WTC11 (cell line): Measurements from ENCODE around the gene KRT33A.

ENCODE experiments used
- JUN ChIP-seq: sonication (generic); formaldehyde crosslinking; IDR thresholded peaks from 2 replicates; pipeline ENCODE4 v1.8.0; 2023; ENCODE audit warnings: mild to moderate bottlenecking, missing genetic modification reagents
- MXD4 ChIP-seq: fragments of 250-450 bp; sonication (Bioruptor Pico); IDR thresholded peaks from 2 replicates; pipeline ENCODE4 v1.8.0; 2021; ENCODE audit warnings: mild to moderate bottlenecking, moderate library complexity, borderline replicate concordance
- NR2C2 ChIP-seq: sonication (generic); formaldehyde crosslinking; IDR thresholded peaks from 2 replicates; pipeline ENCODE4 v1.8.0; 2022; ENCODE audit warnings: mild to moderate bottlenecking, missing genetic modification reagents
- NR3C1 ChIP-seq: sonication (generic); formaldehyde crosslinking; conservative IDR thresholded peaks from 2 replicates; pipeline ENCODE4 v1.8.1; 2023; ENCODE audit warnings: low read depth, mild to moderate bottlenecking, missing genetic modification reagents
- RELA ChIP-seq: sonication (generic); formaldehyde crosslinking; IDR thresholded peaks from 2 replicates; pipeline ENCODE4 v1.8.1; 2022; ENCODE audit warnings: missing genetic modification reagents, mild to moderate bottlenecking, borderline replicate concordance
- TF ChIP-seq, protein P1 (sequence below): sonication (generic); formaldehyde crosslinking; IDR thresholded peaks from 2 replicates; pipeline ENCODE4 v1.8.0; 2022; ENCODE audit warnings: mild to moderate bottlenecking, missing genetic modification reagents
- TF ChIP-seq, protein P2 (sequence below): fragments of 200-600 bp; IDR thresholded peaks from 2 replicates; pipeline ENCODE4 v1.8.0; 2022; ENCODE audit warnings: antibody characterized with exemption
- TF ChIP-seq, protein P3 (sequence below): sonication (generic); formaldehyde crosslinking; IDR thresholded peaks from 2 replicates; pipeline ENCODE4 v1.8.0; 2022; ENCODE audit warnings: mild to moderate bottlenecking, missing genetic modification reagents
- TF ChIP-seq, protein P4 (sequence below): sonication (generic); formaldehyde crosslinking; conservative IDR thresholded peaks from 2 replicates; pipeline ENCODE4 v1.8.1; 2022; ENCODE audit warnings: mild to moderate bottlenecking, missing genetic modification reagents
- TF ChIP-seq, protein P5 (sequence below): sonication (generic); formaldehyde crosslinking; IDR thresholded peaks from 2 replicates; pipeline ENCODE4 v1.8.0; 2022; ENCODE audit warnings: missing genetic modification reagents
- TF ChIP-seq, protein P6 (sequence below): sonication (generic); formaldehyde crosslinking; IDR thresholded peaks from 2 replicates; pipeline ENCODE4 v1.8.1; 2023; ENCODE audit warnings: mild to moderate bottlenecking, moderate library complexity, missing genetic modification reagents
- TF ChIP-seq, protein P7 (sequence below): sonication (generic); formaldehyde crosslinking; IDR thresholded peaks from 2 replicates; pipeline ENCODE4 v1.8.1; 2022; ENCODE audit warnings: mild to moderate bottlenecking, moderate library complexity, missing genetic modification reagents

DNA sequence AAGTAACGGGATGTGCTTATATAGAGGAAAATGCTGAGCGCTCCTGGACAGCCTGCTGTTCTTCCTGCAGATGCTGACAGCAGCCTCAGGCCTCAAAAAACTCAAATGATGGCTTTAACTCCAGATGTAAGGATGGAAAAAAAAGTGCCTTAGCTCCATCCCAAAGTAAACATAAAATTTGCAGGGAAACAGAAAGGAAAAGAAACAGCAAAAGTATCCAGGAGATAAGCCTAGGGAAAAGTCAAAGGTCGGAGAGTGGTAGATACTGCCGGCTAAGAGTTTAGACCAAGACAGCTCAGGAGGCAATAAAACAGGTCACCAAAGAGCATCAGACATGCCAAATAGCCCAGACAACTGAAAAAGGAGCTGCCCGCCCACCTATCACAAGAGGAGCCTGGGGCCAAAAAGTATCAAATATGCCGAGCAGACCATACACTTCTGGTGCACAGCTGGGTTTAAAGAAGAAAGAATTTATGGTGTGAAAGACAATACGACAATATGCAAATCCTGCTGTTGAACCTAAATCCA, 39.8 kb upstream of the KRT33A start:
- TF ChIP-seq, protein P1, sequence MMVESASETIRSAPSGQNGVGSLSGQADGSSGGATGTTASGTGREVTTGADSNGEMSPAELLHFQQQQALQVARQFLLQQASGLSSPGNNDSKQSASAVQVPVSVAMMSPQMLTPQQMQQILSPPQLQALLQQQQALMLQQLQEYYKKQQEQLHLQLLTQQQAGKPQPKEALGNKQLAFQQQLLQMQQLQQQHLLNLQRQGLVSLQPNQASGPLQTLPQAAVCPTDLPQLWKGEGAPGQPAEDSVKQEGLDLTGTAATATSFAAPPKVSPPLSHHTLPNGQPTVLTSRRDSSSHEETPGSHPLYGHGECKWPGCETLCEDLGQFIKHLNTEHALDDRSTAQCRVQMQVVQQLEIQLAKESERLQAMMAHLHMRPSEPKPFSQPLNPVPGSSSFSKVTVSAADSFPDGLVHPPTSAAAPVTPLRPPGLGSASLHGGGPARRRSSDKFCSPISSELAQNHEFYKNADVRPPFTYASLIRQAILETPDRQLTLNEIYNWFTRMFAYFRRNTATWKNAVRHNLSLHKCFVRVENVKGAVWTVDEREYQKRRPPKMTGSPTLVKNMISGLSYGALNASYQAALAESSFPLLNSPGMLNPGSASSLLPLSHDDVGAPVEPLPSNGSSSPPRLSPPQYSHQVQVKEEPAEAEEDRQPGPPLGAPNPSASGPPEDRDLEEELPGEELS (CRISPR knock-in tag) = no peak
- no peak for TF ChIP-seq JUN (CRISPR knock-in tag)
- no peak for TF ChIP-seq RELA (CRISPR knock-in tag)
- TF ChIP-seq, protein P2, sequence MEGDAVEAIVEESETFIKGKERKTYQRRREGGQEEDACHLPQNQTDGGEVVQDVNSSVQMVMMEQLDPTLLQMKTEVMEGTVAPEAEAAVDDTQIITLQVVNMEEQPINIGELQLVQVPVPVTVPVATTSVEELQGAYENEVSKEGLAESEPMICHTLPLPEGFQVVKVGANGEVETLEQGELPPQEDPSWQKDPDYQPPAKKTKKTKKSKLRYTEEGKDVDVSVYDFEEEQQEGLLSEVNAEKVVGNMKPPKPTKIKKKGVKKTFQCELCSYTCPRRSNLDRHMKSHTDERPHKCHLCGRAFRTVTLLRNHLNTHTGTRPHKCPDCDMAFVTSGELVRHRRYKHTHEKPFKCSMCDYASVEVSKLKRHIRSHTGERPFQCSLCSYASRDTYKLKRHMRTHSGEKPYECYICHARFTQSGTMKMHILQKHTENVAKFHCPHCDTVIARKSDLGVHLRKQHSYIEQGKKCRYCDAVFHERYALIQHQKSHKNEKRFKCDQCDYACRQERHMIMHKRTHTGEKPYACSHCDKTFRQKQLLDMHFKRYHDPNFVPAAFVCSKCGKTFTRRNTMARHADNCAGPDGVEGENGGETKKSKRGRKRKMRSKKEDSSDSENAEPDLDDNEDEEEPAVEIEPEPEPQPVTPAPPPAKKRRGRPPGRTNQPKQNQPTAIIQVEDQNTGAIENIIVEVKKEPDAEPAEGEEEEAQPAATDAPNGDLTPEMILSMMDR = no peak
- TF ChIP-seq, protein P3, sequence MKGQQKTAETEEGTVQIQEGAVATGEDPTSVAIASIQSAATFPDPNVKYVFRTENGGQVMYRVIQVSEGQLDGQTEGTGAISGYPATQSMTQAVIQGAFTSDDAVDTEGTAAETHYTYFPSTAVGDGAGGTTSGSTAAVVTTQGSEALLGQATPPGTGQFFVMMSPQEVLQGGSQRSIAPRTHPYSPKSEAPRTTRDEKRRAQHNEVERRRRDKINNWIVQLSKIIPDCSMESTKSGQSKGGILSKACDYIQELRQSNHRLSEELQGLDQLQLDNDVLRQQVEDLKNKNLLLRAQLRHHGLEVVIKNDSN (CRISPR knock-in tag) = no peak
- no peak for TF ChIP-seq NR2C2 (CRISPR knock-in tag)
- no peak for TF ChIP-seq MXD4
- TF ChIP-seq, protein P4, sequence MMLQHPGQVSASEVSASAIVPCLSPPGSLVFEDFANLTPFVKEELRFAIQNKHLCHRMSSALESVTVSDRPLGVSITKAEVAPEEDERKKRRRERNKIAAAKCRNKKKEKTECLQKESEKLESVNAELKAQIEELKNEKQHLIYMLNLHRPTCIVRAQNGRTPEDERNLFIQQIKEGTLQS (CRISPR knock-in tag) = no peak
- TF ChIP-seq, protein P5, sequence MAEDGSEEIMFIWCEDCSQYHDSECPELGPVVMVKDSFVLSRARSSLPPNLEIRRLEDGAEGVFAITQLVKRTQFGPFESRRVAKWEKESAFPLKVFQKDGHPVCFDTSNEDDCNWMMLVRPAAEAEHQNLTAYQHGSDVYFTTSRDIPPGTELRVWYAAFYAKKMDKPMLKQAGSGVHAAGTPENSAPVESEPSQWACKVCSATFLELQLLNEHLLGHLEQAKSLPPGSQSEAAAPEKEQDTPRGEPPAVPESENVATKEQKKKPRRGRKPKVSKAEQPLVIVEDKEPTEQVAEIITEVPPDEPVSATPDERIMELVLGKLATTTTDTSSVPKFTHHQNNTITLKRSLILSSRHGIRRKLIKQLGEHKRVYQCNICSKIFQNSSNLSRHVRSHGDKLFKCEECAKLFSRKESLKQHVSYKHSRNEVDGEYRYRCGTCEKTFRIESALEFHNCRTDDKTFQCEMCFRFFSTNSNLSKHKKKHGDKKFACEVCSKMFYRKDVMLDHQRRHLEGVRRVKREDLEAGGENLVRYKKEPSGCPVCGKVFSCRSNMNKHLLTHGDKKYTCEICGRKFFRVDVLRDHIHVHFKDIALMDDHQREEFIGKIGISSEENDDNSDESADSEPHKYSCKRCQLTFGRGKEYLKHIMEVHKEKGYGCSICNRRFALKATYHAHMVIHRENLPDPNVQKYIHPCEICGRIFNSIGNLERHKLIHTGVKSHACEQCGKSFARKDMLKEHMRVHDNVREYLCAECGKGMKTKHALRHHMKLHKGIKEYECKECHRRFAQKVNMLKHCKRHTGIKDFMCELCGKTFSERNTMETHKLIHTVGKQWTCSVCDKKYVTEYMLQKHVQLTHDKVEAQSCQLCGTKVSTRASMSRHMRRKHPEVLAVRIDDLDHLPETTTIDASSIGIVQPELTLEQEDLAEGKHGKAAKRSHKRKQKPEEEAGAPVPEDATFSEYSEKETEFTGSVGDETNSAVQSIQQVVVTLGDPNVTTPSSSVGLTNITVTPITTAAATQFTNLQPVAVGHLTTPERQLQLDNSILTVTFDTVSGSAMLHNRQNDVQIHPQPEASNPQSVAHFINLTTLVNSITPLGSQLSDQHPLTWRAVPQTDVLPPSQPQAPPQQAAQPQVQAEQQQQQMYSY (CRISPR knock-in tag) = no peak
- TF ChIP-seq, protein P6, sequence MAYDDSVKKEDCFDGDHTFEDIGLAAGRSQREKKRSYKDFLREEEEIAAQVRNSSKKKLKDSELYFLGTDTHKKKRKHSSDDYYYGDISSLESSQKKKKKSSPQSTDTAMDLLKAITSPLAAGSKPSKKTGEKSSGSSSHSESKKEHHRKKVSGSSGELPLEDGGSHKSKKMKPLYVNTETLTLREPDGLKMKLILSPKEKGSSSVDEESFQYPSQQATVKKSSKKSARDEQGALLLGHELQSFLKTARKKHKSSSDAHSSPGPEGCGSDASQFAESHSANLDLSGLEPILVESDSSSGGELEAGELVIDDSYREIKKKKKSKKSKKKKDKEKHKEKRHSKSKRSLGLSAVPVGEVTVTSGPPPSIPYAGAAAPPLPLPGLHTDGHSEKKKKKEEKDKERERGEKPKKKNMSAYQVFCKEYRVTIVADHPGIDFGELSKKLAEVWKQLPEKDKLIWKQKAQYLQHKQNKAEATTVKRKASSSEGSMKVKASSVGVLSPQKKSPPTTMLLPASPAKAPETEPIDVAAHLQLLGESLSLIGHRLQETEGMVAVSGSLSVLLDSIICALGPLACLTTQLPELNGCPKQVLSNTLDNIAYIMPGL (CRISPR knock-in tag) = no peak
- TF ChIP-seq, protein P7, sequence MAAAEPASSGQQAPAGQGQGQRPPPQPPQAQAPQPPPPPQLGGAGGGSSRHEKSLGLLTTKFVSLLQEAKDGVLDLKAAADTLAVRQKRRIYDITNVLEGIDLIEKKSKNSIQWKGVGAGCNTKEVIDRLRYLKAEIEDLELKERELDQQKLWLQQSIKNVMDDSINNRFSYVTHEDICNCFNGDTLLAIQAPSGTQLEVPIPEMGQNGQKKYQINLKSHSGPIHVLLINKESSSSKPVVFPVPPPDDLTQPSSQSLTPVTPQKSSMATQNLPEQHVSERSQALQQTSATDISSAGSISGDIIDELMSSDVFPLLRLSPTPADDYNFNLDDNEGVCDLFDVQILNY (CRISPR knock-in tag) = no peak
- no peak for TF ChIP-seq NR3C1 (CRISPR knock-in tag)
